Right renal cortex interstitium (tissue), 3 donors: ENCODE measurements around the gene MXRA8. TPM values are rescaled to one million over a fixed set of nuclear protein-coding genes. Genes with fewer than 3 reads are reported as not detected.
"Not testable (repeated sequence)": the region's sequence is repeated elsewhere in the genome, so short reads cannot be mapped to it uniquely, and the experiment has no call there.

ENCODE experiments used
- DNase-seq, 3 donors: peaks; one replicate each; pipeline ENCODE4 v3.0.0-alpha.2; 2013; ENCODE audit warnings: low read depth in 3 of 3, low spot score in 2 of 3
- polyA plus RNA-seq, 3 donors: library from polyadenylated mRNA; unstranded; fragments of 120-200 nt; gene quantifications; one replicate each; pipeline ENCODE4 v1.2.1, GENCODE V29; 2013; ENCODE audit not compliant: insufficient read length in 3 of 3

Gene MXRA8
- polyA plus RNA-seq = 100 to 1,000 TPM; 145 to 157 (median 156) TPM

GRCh38 chr1:1358433-1359271 is at the start of gene MXRA8:
TSS of gene MXRA8 (minus strand) at chr1:1358555. CDS start at chr1:1358504, 51 bp downstream.
- no peak for DNase-seq

- no peak for DNase-seq
Observed at GRCh38 chr1:1407636-1408318, 49.4 kb upstream of the MXRA8 start.

- DNase-seq = peak; percentile 80 to 89 (median 85)
Observed at GRCh38 chr1:1406821-1407635, 48.7 kb upstream of the MXRA8 start, which contains the start of gene MRPL20. TSS of gene MRPL20 (minus strand) at chr1:1407293. CDS start at chr1:1407217, 76 bp downstream.

GRCh38 chr1:1406101-1406820 is 47.9 kb upstream of the MXRA8 start:
- DNase-seq = no peak

- DNase-seq = no peak
Observed at GRCh38 chr1:1403653-1404052, 45.3 kb upstream of the MXRA8 start.

- DNase-seq = not testable (repeated sequence)
Observed at GRCh38 chr1:1402901-1403392, 44.6 kb upstream of the MXRA8 start.

GRCh38 chr1:1402072-1402900 is 43.9 kb upstream of the MXRA8 start:
- no peak for DNase-seq

- DNase-seq = no peak
Observed at GRCh38 chr1:1401457-1402010, 43.2 kb upstream of the MXRA8 start.

GRCh38 chr1:1400576-1401456 is 42.5 kb upstream of the MXRA8 start:
- no peak for DNase-seq

GRCh38 chr1:1399872-1400575 is 41.7 kb upstream of the MXRA8 start:
- no peak for DNase-seq

- DNase-seq = peak; percentile 92 to 96 (median 95)
Observed at GRCh38 chr1:1399187-1399871, 41.0 kb upstream of the MXRA8 start, which contains the start of gene CCNL2. TSS of gene CCNL2 (minus strand) at chr1:1399335. CDS start at chr1:1399306, 29 bp downstream.

- DNase-seq = no peak
Observed at GRCh38 chr1:1398677-1399186, 40.4 kb upstream of the MXRA8 start.

- no peak for DNase-seq
Observed at GRCh38 chr1:1397839-1398523, 39.6 kb upstream of the MXRA8 start.

- no peak for DNase-seq
Observed at GRCh38 chr1:1395166-1395565, 36.8 kb upstream of the MXRA8 start.

GRCh38 chr1:1394116-1394515 is 35.8 kb upstream of the MXRA8 start:
- no peak for DNase-seq

GRCh38 chr1:1393428-1393827 is 35.1 kb upstream of the MXRA8 start:
- no peak for DNase-seq
